Brain microvascular endothelial cell (primary cell): Measurements from ENCODE around the gene SLC16A6.

Experiments used
- DNase-seq: peaks from one replicate; pipeline ENCODE4 v3.0.0-alpha.2; 2020
- H3K27ac ChIP-seq: fragments of 250-450 bp; sonication (Bioruptor Pico); 2 replicates; pipeline ENCODE4 v1.5.1; 2020; ENCODE audit warnings: mild to moderate bottlenecking, moderate library complexity
- H3K27me3 ChIP-seq: fragments of 250-450 bp; sonication (Bioruptor Pico); replicated peaks from 2 replicates; pipeline ENCODE4 v1.5.1; 2020; ENCODE audit warnings: mild to moderate bottlenecking
- H3K36me3 ChIP-seq: fragments of 250-450 bp; sonication (Bioruptor Pico); replicated peaks from 2 replicates; pipeline ENCODE4 v1.5.1; 2020; ENCODE audit warnings: mild to moderate bottlenecking
- H3K4me3 ChIP-seq: 2 replicates; pipeline ENCODE4 v1.5.1; 2011; ENCODE audit warnings: low read depth, mild to moderate bottlenecking, control low read depth, low read length, moderate library complexity
- CTCF ChIP-seq: IDR thresholded peaks from 2 replicates; pipeline ENCODE4 v1.5.1; 2011; ENCODE audit warnings: low read depth, mild to moderate bottlenecking, moderate library complexity, low read length, control low read depth, inconsistent platforms; ENCODE audit errors: missing control alignments
- in situ Hi-C: cut with HindIII; loops from 2 replicates; pipeline ENCODE4 v1.10.0; 2017; ENCODE audit warnings: low sequenced_read_pairs, low pct_ligation_motif_present

Gene SLC16A6

DNA sequence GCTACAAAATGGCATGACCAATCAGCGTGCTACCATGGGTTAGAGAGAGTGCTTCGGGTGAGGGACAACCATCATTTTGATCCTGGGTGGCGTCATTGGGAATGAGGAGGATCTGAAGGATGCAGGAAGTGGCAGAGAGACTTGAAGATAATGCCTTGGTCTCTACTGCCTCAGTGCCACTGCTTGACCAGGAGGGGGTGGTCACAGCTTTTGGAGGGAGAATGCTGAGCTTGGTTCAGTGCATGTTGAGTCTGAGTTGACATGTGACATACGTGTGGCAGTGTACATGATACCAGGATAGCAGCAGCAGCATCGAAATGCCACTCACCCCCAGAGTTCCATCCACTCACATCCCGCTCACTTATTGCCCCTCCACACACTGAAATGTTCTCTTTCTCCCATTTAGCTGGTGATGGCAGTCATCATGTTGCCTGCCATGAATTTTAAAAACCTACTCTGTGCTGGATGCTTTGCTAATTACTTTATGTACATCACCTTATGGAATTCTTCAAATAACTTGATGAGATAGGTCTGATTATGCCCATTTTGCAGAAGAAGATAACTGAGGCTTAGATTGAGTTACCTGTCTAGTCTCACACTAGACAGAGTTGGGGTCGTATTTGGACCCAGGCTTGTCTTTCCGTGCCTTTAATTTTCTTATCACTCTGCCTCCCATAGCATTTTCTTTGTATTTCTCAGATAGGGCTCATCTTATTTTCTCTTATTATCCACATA lies 37.1 kb upstream of the SLC16A6 start:
- peak; percentile 34 for TF ChIP-seq CTCF
- Histone ChIP-seq H3K27ac (no peak overlapping the region), H3K4me3 (no peak overlapping the region), H3K27me3 (no peaks in the 10 kb centered on the region), H3K36me3 (no peaks in the 10 kb centered on the region)
- DNase-seq: no peak
- in situ Hi-C loops: no loop called here

GRCh38 chr17:68326681-68327080 lies 35.8 kb upstream of the SLC16A6 start:
- Histone ChIP-seq H3K36me3 (no peaks in the 10 kb centered on the region), H3K27me3 (no peaks in the 10 kb centered on the region), H3K27ac (no peak overlapping the region), H3K4me3 (no peak overlapping the region)
- in situ Hi-C loops: no loop called here
- TF ChIP-seq CTCF: no peak
- peak; percentile 21 for DNase-seq

DNA sequence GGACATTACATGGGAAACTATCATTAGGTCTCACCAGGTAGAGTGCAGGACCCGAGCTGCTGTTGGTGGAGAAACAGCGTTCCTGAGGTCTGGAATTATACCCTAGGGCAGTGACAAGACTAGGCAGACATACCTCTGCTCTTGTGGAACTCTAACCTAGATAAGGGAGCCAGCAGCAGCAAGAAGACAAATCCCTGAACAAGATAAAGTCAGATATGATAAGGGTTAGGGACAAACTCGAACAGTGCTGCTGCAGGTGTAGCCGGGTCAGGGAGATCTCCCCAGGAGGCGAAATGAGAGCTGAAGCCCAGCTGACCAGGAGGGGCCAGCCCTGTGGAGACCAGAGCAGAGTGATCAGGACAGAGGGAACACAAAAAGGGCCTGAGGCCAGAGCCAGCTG lies 35.0 kb upstream of the SLC16A6 start:
- in situ Hi-C loops: no loop called here
- no peak for TF ChIP-seq CTCF

GRCh38 chr17:68324654-68325336 lies 33.9 kb upstream of the SLC16A6 start:
- Histone ChIP-seq H3K27ac (no peak overlapping the region), H3K36me3 (no peaks in the 10 kb centered on the region), H3K27me3 (no peaks in the 10 kb centered on the region), H3K4me3 (no peak overlapping the region)
- TF ChIP-seq CTCF: no peak
- in situ Hi-C loops: no loop called here
- no peak for DNase-seq

More for the DNA sequence above, 35.0 kb upstream of the SLC16A6 start:
- Histone ChIP-seq H3K36me3 (no peaks in the 10 kb centered on the region), H3K27ac (no peak overlapping the region), H3K4me3 (no peak overlapping the region), H3K27me3 (no peaks in the 10 kb centered on the region)
- DNase-seq: no peak

DNA sequence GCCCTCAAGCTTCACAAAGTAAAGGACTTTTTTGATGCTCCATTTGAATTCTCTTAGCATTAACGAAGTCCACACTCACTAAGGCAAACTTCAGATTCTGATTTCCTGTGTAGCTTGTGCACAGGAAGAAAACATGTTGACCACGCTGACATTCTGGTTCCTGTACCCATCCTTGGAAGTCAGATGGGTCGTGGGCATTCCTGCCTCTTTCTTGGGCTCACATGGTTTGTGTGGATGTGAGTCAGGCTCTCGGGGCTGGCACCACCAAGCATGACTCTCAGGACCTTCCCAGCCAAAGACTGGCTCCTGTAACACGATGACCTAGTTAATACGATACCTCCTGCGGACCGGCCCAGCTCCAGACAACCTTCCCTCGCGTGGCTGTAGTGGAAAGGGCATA lies 33.2 kb upstream of the SLC16A6 start:
- TF ChIP-seq CTCF: no peak
- in situ Hi-C loops: no loop called here
- DNase-seq: no peak
- Histone ChIP-seq H3K36me3 (no peaks in the 10 kb centered on the region), H3K4me3 (no peak overlapping the region), H3K27ac (no peak overlapping the region), H3K27me3 (no peaks in the 10 kb centered on the region)
